ENCODE measurements around the gene KLHL28.

The KLHL28 gene

DNA sequence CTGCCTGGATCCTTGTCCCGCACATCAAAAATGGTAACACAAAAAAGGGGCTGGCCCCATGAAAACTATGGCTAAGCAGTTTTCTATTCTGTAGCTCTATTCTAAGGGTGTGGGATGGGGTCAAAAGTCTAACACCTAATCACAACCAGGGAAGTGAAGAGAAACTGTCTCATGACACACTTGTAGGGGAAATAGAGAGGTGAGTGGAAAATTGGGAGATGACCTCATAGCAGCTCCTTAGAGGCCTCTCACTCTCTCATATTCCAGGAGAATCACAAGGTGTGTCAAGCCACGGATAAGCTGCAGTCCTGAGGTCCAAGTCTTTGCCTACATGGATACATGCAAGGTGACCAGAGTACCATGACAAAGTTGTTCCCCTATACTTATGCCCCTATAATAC, 10.7 kb downstream of the KLHL28 start:
- TF ChIP-seq, protein P1, sequence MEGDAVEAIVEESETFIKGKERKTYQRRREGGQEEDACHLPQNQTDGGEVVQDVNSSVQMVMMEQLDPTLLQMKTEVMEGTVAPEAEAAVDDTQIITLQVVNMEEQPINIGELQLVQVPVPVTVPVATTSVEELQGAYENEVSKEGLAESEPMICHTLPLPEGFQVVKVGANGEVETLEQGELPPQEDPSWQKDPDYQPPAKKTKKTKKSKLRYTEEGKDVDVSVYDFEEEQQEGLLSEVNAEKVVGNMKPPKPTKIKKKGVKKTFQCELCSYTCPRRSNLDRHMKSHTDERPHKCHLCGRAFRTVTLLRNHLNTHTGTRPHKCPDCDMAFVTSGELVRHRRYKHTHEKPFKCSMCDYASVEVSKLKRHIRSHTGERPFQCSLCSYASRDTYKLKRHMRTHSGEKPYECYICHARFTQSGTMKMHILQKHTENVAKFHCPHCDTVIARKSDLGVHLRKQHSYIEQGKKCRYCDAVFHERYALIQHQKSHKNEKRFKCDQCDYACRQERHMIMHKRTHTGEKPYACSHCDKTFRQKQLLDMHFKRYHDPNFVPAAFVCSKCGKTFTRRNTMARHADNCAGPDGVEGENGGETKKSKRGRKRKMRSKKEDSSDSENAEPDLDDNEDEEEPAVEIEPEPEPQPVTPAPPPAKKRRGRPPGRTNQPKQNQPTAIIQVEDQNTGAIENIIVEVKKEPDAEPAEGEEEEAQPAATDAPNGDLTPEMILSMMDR (IDR thresholded peaks at IDR 0.05; ENCODE audit: low read length, missing control alignments): no peak
- no peak overlapping the region for H3K4me3 ChIP-seq (replicated peaks; ENCODE audit: low read depth, low read length)
- DNase-seq (ENCODE audit: low read depth): no peak

DNA sequence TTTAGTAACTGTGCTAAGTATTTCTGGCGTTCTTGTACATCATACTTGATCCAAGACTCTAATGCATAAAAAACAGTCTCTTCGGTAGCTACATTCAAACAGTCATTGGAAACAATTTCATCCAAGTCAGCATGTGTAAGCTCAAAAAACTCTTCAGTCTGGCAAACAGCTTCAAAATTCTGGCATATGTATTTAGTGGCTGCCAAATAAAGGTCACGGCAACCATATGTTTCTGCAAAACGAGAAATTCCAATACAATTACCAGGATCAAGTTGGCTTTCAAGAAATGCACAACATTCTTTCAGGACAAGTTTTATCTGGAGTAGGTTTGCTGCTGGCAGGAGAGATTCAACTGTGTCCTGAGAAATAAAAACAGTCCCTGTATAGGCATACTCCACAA, 16.5 kb downstream of the KLHL28 start:
- peak; percentile 44 for DNase-seq (ENCODE audit: low read depth)
- no peak overlapping the region for H3K4me3 ChIP-seq (replicated peaks; ENCODE audit: low read depth, low read length)
- TF ChIP-seq, protein P1 (IDR thresholded peaks at IDR 0.05; ENCODE audit: low read length, missing control alignments): no peak

DNA sequence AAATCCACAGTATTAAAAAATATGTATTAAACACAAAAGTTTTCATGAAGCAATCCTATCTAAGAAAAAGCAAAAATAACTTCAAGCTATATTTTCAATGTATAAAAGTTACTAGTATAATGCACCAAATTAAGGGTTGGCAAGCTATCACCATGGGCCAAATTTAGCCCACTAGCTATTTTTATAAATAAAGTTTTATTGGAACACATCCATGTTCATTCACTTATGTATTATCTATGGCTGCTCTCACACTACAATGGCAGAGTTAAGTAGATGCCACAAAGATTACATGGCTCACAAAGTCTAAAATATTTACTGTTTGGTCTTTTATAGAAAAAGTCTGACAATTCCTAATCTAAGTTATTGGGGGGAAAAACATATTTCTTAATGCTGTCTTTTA, 17.6 kb downstream of the KLHL28 start:
- TF ChIP-seq, protein P1 (IDR thresholded peaks at IDR 0.05; ENCODE audit: low read length, missing control alignments): no peak
- DNase-seq (ENCODE audit: low read depth): no peak
- no peak overlapping the region for H3K4me3 ChIP-seq (replicated peaks; ENCODE audit: low read depth, low read length)

DNA sequence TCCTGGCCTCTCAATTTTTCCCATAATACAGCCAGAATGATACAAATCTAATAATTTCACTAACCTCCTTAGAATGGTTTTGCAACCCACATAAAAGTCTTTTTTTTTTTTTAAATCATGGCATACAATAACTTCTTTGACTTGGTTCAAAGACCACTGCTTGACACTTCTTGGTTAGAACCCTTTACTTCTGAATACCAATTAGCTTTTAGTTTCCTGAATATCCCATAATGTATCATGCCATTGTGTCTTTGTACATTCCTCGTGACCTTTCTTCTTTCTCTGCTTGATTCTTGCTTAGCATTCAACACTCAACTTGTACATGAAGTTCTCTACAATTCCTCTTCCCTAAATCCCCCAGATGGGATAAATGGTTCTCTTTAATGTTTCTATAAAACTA, 19.3 kb downstream of the KLHL28 start:
- DNase-seq (ENCODE audit: low read depth): no peak
- TF ChIP-seq, protein P1 (IDR thresholded peaks at IDR 0.05; ENCODE audit: low read length, missing control alignments): no peak
- no peak overlapping the region for H3K4me3 ChIP-seq (replicated peaks; ENCODE audit: low read depth, low read length)

DNA sequence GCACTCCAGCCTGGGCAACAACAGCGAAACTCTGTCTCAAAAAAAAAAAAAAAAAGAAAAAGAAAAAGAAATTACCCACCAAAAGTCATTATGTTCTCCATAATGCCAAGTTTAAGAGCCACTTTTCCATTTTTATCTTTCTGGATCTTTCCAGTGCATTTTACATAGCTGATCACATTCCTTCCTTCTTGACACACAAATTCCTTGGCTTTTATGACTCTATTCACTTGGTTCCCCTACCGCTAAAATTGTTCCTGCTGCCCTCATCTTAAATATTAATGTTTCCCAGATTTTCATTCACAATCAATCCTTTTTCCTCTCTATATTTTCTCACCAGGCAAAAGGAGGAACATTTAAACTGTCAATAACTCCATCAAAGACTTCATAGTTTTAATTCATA, 20.2 kb downstream of the KLHL28 start:
- H3K4me3 ChIP-seq (replicated peaks; ENCODE audit: low read depth, low read length): no peak overlapping the region
- no peak for DNase-seq (ENCODE audit: low read depth)
- TF ChIP-seq, protein P1 (IDR thresholded peaks at IDR 0.05; ENCODE audit: low read length, missing control alignments): no peak

DNA sequence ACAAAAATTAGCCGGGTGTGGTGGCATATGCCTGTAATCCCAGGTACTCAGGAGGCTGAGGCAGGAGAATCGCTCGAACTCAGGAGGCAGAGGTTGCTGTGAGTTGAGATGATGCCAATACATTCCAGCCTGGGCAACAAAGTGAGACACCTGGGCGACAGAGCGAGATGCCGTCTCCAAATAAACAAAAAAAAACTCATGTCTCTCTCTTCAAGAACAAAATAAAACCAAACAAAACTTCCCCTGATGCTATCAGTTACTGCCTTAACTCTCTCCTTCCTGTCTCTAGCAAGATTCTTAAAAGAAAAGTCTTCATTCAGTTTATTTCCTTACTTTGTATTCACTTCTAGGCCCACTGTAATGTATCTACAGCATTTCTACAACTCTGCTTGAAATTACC, 20.8 kb downstream of the KLHL28 start:
- no peak for DNase-seq (ENCODE audit: low read depth)
- no peak overlapping the region for H3K4me3 ChIP-seq (replicated peaks; ENCODE audit: low read depth, low read length)

DNA sequence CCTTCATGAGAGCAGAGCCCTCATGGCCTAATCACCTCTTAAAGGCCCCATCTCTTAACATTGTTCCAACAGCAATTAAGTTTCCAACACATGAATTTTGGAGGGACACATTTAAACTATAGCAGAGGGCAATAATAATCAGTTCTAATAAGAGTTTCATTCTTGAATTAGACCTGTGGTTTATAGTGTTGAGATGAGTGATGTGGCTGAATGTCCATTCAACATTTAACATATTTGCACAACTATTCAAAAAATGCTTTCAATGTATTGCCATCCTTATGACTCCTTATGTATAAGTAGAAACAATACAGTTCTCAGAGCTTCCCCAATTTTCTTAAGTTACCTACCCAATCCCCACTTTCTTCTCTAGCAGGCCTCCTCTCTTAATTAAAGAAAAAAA, 21.5 kb downstream of the KLHL28 start:
- TF ChIP-seq, protein P1 (IDR thresholded peaks at IDR 0.05; ENCODE audit: low read length, missing control alignments): no peak
- DNase-seq (ENCODE audit: low read depth): no peak
- no peak overlapping the region for H3K4me3 ChIP-seq (replicated peaks; ENCODE audit: low read depth, low read length)

More for the DNA sequence above, 20.8 kb downstream of the KLHL28 start:
- TF ChIP-seq, protein P1 (IDR thresholded peaks at IDR 0.05; ENCODE audit: low read length, missing control alignments): no peak
